H1 (cell line): Measurements from ENCODE around the gene NCL. TPM values are rescaled to one million over a fixed set of nuclear protein-coding genes. Genes with fewer than 3 reads are reported as not detected.

Experiments
- CTCF ChIA-PET: fragments of 300-600 bp; sonication (Branson Sonifier 250); formaldehyde crosslinking; loops from one replicate; lab custom pipeline; 2021; ENCODE audit not compliant: partially characterized antibody; lab: Charles Lee
- POLR2A ChIA-PET: fragments of 300-600 bp; sonication (Branson Sonifier 250); formaldehyde crosslinking; loops from one replicate; lab custom pipeline; 2021; ENCODE audit warnings: inconsistent platforms; ENCODE audit not compliant: partially characterized antibody; lab: Charles Lee
- DNase-seq, 2 experiments: peaks; one replicate each; pipeline versions ENCODE4 v3.0.0 to v3.0.0-alpha.2; 2010 to 2022; ENCODE audit warnings: low spot score in 2 of 2, low read depth in 1 of 2, mixed read lengths in 1 of 2
- FAIRE-seq: peaks from 2 replicates; lab custom pipeline; 2011; peaks lifted over from hg19 to GRCh38; lab: Jason Lieb, UNC
- H2AFZ ChIP-seq: 2 replicates; pipeline ENCODE4 v1.8.1; 2012; ENCODE audit warnings: low read length, inconsistent platforms
- H2AK5ac ChIP-seq: 2 replicates; pipeline ENCODE4 v1.6.1; 2013; ENCODE audit warnings: low read depth, low read length
- H2BK120ac ChIP-seq: replicated peaks from 2 replicates; pipeline ENCODE3; 2013; ENCODE audit warnings: low read depth, low read length, inconsistent platforms
- H2BK12ac ChIP-seq: 2 replicates; pipeline ENCODE4 v1.6.1; 2013; ENCODE audit warnings: low read depth, low read length
- H2BK15ac ChIP-seq: 2 replicates; pipeline ENCODE4 v1.6.1; 2013; ENCODE audit warnings: low read length
- H2BK20ac ChIP-seq: 2 replicates; pipeline ENCODE4 v1.6.1; 2013; ENCODE audit warnings: low read length
- H2BK5ac ChIP-seq: 2 replicates; pipeline ENCODE4 v1.6.1; 2013; ENCODE audit warnings: low read depth, low read length
- H3K14ac ChIP-seq: 2 replicates; pipeline ENCODE4 v1.6.1; 2013; ENCODE audit warnings: inconsistent platforms; ENCODE audit not compliant: insufficient read length
- H3K18ac ChIP-seq: 2 replicates; pipeline ENCODE4 v1.6.1; 2013; ENCODE audit warnings: low read length; ENCODE audit errors: extremely low read depth
- H3K23ac ChIP-seq: 2 replicates; pipeline ENCODE4 v1.6.1; 2013; ENCODE audit warnings: inconsistent platforms; ENCODE audit not compliant: insufficient read length
- H3K23me2 ChIP-seq: 2 replicates; pipeline ENCODE4 v1.6.1; 2013; ENCODE audit warnings: low read depth, low read length
- H3K27ac ChIP-seq: 2 replicates; pipeline ENCODE4 v1.6.1; 2011; ENCODE audit warnings: low read depth, low read length, inconsistent platforms
- H3K27me3 ChIP-seq, 4 experiments: replicated peaks in 1 of 4; 1 replicate in 1 of 4; 2 replicates in 3 of 4; pipeline versions ENCODE4 v1.6.1 to v1.8.1; 2011 to 2013; ENCODE audit warnings: low read length in 3 of 4, mild to moderate bottlenecking in 3 of 4, inconsistent platforms in 2 of 4, mixed read lengths in 2 of 4, moderate library complexity in 1 of 4; ENCODE audit not compliant: control insufficient read depth in 3 of 4, insufficient read depth in 3 of 4; ENCODE audit errors: extremely low read depth in 1 of 4
- H3K36me3 ChIP-seq, 4 experiments: 2 replicates each; pipeline versions ENCODE4 v1.6.1 to v1.8.1; 2011 to 2013; ENCODE audit warnings: mild to moderate bottlenecking in 4 of 4, low read length in 3 of 4, moderate library complexity in 2 of 4, control low read depth in 1 of 4, inconsistent platforms in 1 of 4; ENCODE audit not compliant: insufficient read depth in 4 of 4, control insufficient read depth in 2 of 4
- H3K4ac ChIP-seq: replicated peaks from 2 replicates; pipeline ENCODE3; 2013; ENCODE audit warnings: low read length, low read depth, mixed read lengths, inconsistent platforms; ENCODE audit not compliant: insufficient read length
- H3K4me1 ChIP-seq, 4 experiments: replicated peaks in 1 of 4; 1 replicate in 1 of 4; 2 replicates in 3 of 4; pipeline versions ENCODE4 v1.6.1 to v1.8.1; 2011 to 2013; ENCODE audit warnings: low read length in 3 of 4, inconsistent platforms in 2 of 4, mixed read lengths in 1 of 4; ENCODE audit not compliant: insufficient read depth in 4 of 4, control insufficient read depth in 3 of 4
- H3K4me2 ChIP-seq, 2 experiments: 2 replicates each; pipeline versions ENCODE4 v1.6.1 to v1.8.1; 2011 to 2013; ENCODE audit warnings: low read depth in 2 of 2, low read length in 2 of 2, control low read depth in 1 of 2, inconsistent platforms in 1 of 2, mild to moderate bottlenecking in 1 of 2; ENCODE audit not compliant: insufficient read depth in 1 of 2
- H3K4me3 ChIP-seq, 4 experiments: fragments of 200-600, 300-600 bp in 1 of 4; sonication (generic), shearing (Covaris generic), sonication (Bioruptor Twin) in 1 of 4; 2 replicates each; pipeline versions ENCODE4 v1.5.1 to v1.8.1; 2011 to 2016; ENCODE audit warnings: low read length in 4 of 4, low read depth in 3 of 4, control low read depth in 2 of 4, inconsistent platforms in 2 of 4, mild to moderate bottlenecking in 2 of 4, mixed read lengths in 1 of 4, moderate library complexity in 1 of 4; ENCODE audit not compliant: insufficient read depth in 2 of 4; ENCODE audit errors: extremely low read depth in 1 of 4
- H3K56ac ChIP-seq: replicated peaks from 2 replicates; pipeline ENCODE3; 2013; ENCODE audit warnings: low read depth, mild to moderate bottlenecking, mixed read lengths, low read length, inconsistent platforms; ENCODE audit not compliant: insufficient read length
- H3K79me1 ChIP-seq: 2 replicates; pipeline ENCODE4 v1.6.1; 2013; ENCODE audit warnings: low read depth, low read length, control low read depth
- H3K79me2 ChIP-seq, 2 experiments: 2 replicates each; pipeline versions ENCODE4 v1.6.1 to v1.8.1; 2012 to 2013; ENCODE audit warnings: low read length in 2 of 2, mild to moderate bottlenecking in 2 of 2, inconsistent platforms in 1 of 2; ENCODE audit not compliant: insufficient read depth in 2 of 2, control insufficient read depth in 1 of 2
- H3K9ac ChIP-seq, 4 experiments: replicated peaks in 1 of 4; 1 replicate in 1 of 4; 2 replicates in 3 of 4; pipeline versions ENCODE4 v1.6.1 to v1.8.1; 2011 to 2013; ENCODE audit warnings: low read depth in 3 of 4, low read length in 3 of 4, control low read depth in 2 of 4, mild to moderate bottlenecking in 2 of 4, moderate library complexity in 2 of 4, inconsistent platforms in 1 of 4; ENCODE audit errors: extremely low read depth in 1 of 4
- H3K9me3 ChIP-seq, 2 experiments: 2 replicates each; pipeline versions ENCODE4 v1.6.1 to v1.8.1; 2012 to 2013; ENCODE audit warnings: mild to moderate bottlenecking in 2 of 2, moderate library complexity in 2 of 2, control low read depth in 1 of 2, inconsistent platforms in 1 of 2, low read depth in 1 of 2, low read length in 1 of 2, mixed read lengths in 1 of 2; ENCODE audit not compliant: insufficient read depth in 2 of 2
- H4K20me1 ChIP-seq, 2 experiments: replicated peaks in 1 of 2; 2 replicates each; pipeline versions ENCODE3 to v1.8.1; 2011 to 2013; ENCODE audit warnings: inconsistent platforms in 2 of 2, low read length in 2 of 2, mild to moderate bottlenecking in 1 of 2; ENCODE audit not compliant: insufficient read depth in 2 of 2, control insufficient read depth in 1 of 2
- H4K5ac ChIP-seq: 2 replicates; pipeline ENCODE4 v1.6.1; 2013; ENCODE audit warnings: low read length, low read depth, mixed read lengths, inconsistent platforms; ENCODE audit not compliant: insufficient read length
- H4K8ac ChIP-seq: 2 replicates; pipeline ENCODE4 v1.8.0; 2013; ENCODE audit warnings: mild to moderate bottlenecking, moderate library complexity, low read length, inconsistent platforms; ENCODE audit not compliant: insufficient read depth; ENCODE audit errors: extremely low read depth
- H4K91ac ChIP-seq: replicated peaks from 2 replicates; pipeline ENCODE3; 2013; ENCODE audit warnings: low read length, mixed read lengths, inconsistent platforms; ENCODE audit not compliant: insufficient read length
- JUND ChIP-seq: IDR thresholded peaks from 2 replicates; pipeline ENCODE4 v1.6.1; 2011; ENCODE audit warnings: mild to moderate bottlenecking, improper control_type of control experiment, low read length
- WGBS, 2 experiments: shearing (Covaris generic) in 1 of 2; methylation state at CpG; one replicate each; pipeline versions ENCODE4 v1.1.6 to v1.1.7; 2013 to 2015; ENCODE audit warnings: low lambda C conversion rate in 2 of 2, mixed read lengths in 2 of 2, inconsistent platforms in 1 of 2, low coverage in 1 of 2, missing lambda C conversion rate in 1 of 2; ENCODE audit not compliant: insufficient replicate concordance in 2 of 2, insufficient coverage in 1 of 2, insufficient read length in 1 of 2; ENCODE audit errors: extremely low coverage in 1 of 2, missing lambda C conversion rate in 1 of 2; 5-methylcytosine and 5-hydroxymethylcytosine counted together
- polyA plus RNA-seq, 7 experiments: library from polyadenylated mRNA; depleted of rRNA in 3 of 7; stranded (reverse) in 5 of 7; unstranded in 2 of 7; fragments of >200 nt in 5 of 7; fragments of 200-250 nt in 2 of 7; gene quantifications; 1 replicate in 5 of 7; 2 replicates in 1 of 7; 4 replicates in 1 of 7; pipeline versions ENCODE4 v1.2.1 to v1.2.3, GENCODE V29; 2011 to 2013; ENCODE audit warnings: missing spikeins in 2 of 7, mixed read lengths in 2 of 7
- total RNA-seq: library from RNA; stranded (reverse); fragmentation: NEBNext Ultra II Directional; extraction: Animal tissue kit (Norgen Biotek cat#: 25700); gene quantifications from 2 replicates; pipeline ENCODE4 v1.2.1, GENCODE V29; 2021
- TF ChIP-seq, protein P1 (sequence below): IDR thresholded peaks from 2 replicates; pipeline ENCODE4 v1.6.1; 2012; ENCODE audit warnings: low read length, inconsistent platforms

The NCL gene
- total and polyA plus RNA-seq, 2 of the 8 experiments (the other 6 are each of a cell fraction or from before 2014, with no cell fraction given) = 61.2 to 1,478 TPM

DNA sequence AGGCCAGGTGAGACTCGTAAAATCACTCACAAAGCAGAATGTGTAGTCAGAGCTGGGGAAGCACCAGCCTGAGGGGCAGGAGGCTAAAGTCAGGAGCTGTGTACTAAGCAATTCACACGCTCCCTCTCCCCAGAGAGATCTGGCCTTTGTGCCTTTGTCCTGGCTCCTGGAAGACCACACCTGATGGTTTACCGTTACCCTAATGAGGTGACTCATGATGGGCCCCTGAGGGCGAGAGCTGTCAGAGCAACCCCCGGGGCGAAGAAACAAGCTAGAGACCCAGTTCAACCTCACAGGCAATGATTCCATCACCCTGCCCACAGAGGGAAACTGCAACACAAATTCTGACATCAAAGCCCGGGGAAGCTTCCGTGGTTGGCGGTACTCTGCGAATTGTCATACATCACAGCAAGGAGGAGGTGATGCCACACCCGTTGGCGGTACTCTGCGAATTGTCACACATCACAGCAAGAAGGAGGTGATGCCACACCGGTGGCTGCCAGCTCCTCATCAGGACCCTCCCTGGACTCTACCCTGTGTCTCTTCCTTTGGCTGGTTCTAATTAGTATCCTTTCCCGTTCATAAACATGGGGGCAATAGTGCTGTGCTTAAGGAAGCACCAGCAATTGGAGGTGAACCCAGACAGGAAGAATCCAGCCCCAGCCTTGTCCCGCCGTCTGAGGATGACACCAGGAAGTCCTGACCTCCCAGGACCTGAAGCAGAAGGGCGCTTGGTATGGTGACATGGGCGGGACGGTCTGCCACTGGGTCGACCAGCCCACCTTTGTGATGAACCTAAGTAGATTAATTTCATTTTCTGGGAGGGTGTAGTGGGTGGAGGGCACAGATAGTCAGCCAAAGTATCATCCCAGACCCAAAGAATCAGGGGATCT lies 38.2 kb downstream of the NCL start:
- Histone ChIP-seq H2AFZ (no peak overlapping the region), H3K36me3 (no peaks in the 10 kb centered on the region), H3K27me3 (no peaks in the 10 kb centered on the region), H3K23me2 (no peaks in the 10 kb centered on the region), H2AK5ac (no peak overlapping the region), H3K4ac (no peak overlapping the region), H4K8ac (no peak overlapping the region), H3K9ac (no peak overlapping the region), H3K4me2 (peak overlapping the region in 1 of 2 experiments; percentile 38; a peak in 1 of 4 replicates), H2BK5ac (0 out of 2 replicates have a peak overlapping the region, but pooled peaks have one; percentile 46), H3K4me3 (no peak overlapping the region), H3K18ac (no peak overlapping the region), H4K20me1 (no peaks in the 10 kb centered on the region), H2BK20ac (0 out of 2 replicates have a peak overlapping the region, but pooled peaks have one; percentile 37), H3K23ac (no peak overlapping the region), H3K14ac (no peak overlapping the region), H3K56ac (no peak overlapping the region), H4K91ac (peak overlapping the region; percentile 51), H3K79me1 (no peaks in the 10 kb centered on the region), H3K79me2 (no peaks in the 10 kb centered on the region), H4K5ac (no peak overlapping the region), H3K27ac (no peak overlapping the region), H3K9me3 (peaks cover 0 to under 1% of the 10 kb centered on the region in 2 experiments; a peak in 2 of 4 replicates), H2BK15ac (no peak overlapping the region), H2BK12ac (no peak overlapping the region), H3K4me1 (peaks cover 0 to 12% (median 0%) of the 10 kb centered on the region in 4 experiments; a peak in 3 of 7 replicates), H2BK120ac (no peak overlapping the region)
- 82% methylated on average over 21 of the region's 21 CpGs; no CpG with 5 or more reads in 1 of the 2 experiments for WGBS, 2 experiments
- FAIRE-seq (no peak), DNase-seq (peak in 1 of 2 experiments; percentile 47)
- ChIA-PET CTCF (interaction anchor here (0.5 to 32.5 kb wide), 9 partner anchors 11 to 368 kb away, joined by 3 to 537 read pairs (median 3); partner anchors contain the start of gene B3GNT7), POLR2A (interaction anchor here (0.6 to 4.0 kb wide), 5 partner anchors 13 to 32 kb away, joined by 3 to 24 read pairs (median 5); no protein-coding TSS in a partner anchor)
- peak; percentile 34; the same call in 1 of the 2 replicates for TF ChIP-seq JUND
- TF ChIP-seq, protein P1, sequence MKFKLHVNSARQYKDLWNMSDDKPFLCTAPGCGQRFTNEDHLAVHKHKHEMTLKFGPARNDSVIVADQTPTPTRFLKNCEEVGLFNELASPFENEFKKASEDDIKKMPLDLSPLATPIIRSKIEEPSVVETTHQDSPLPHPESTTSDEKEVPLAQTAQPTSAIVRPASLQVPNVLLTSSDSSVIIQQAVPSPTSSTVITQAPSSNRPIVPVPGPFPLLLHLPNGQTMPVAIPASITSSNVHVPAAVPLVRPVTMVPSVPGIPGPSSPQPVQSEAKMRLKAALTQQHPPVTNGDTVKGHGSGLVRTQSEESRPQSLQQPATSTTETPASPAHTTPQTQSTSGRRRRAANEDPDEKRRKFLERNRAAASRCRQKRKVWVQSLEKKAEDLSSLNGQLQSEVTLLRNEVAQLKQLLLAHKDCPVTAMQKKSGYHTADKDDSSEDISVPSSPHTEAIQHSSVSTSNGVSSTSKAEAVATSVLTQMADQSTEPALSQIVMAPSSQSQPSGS = no peak
